ENCODE measurements around the gene GLB1L2. TPM values are rescaled to one million over a fixed set of nuclear protein-coding genes. Genes with fewer than 3 reads are reported as not detected.

The GLB1L2 gene
- total and polyA plus RNA-seq, 3 donors from 2014 or later = 18.5 to 29.9 (median 29.1) TPM

- Histone ChIP-seq H3K4me3 (no peak overlapping the region), H3K27ac (no peak overlapping the region), H3K27me3 (no peaks in the 10 kb centered on the region), H3K9me3 (no peaks in the 10 kb centered on the region), H3K36me3 (ENCODE audit: low read depth, missing control alignments) (no peaks in the 10 kb centered on the region), H3K4me1 (no peaks in the 10 kb centered on the region)
- intact Hi-C loops (cut with DNase I; ENCODE audit: low total_unique reads) = no loop called here
- DNase-seq = no peak
- TF ChIP-seq POLR2A (IDR thresholded peaks at IDR 0.05) = no peak
- 81 to 97% methylated on average over 6 to 13 of the region's 13 CpGs for WGBS, 2 donors
Observed at GRCh38 chr11:134398644-134399292, 67.0 kb downstream of the GLB1L2 start.

- intact Hi-C loops (cut with DNase I; ENCODE audit: low total_unique reads) = no loop called here
- 87 to 93% methylated on average over 2 to 8 of the region's 8 CpGs for WGBS, 2 donors
- H3K27ac ChIP-seq = no peak overlapping the region
- no peak overlapping the region for H3K4me3 ChIP-seq
- H3K36me3 ChIP-seq (ENCODE audit: low read depth, missing control alignments) = no peaks in the 10 kb centered on the region
- no peaks in the 10 kb centered on the region for H3K9me3 ChIP-seq
- TF ChIP-seq CTCF (IDR thresholded peaks at IDR 0.05) (no peak), POLR2A (IDR thresholded peaks at IDR 0.05) (no peak)
- no peaks in the 10 kb centered on the region for H3K27me3 ChIP-seq
- no peak for DNase-seq
- H3K4me1 ChIP-seq = no peaks in the 10 kb centered on the region
Observed at GRCh38 chr11:134399293-134399654, 67.5 kb downstream of the GLB1L2 start.

- Histone ChIP-seq H3K4me3 (no peak overlapping the region), H3K4me1 (no peaks in the 10 kb centered on the region), H3K27ac (no peak overlapping the region), H3K36me3 (ENCODE audit: low read depth, missing control alignments) (no peaks in the 10 kb centered on the region), H3K27me3 (no peaks in the 10 kb centered on the region), H3K9me3 (no peaks in the 10 kb centered on the region)
- WGBS, 2 donors = 85 to 87% methylated on average over 7 of the region's 7 CpGs
- intact Hi-C loops (cut with DNase I; ENCODE audit: low total_unique reads) = no loop called here
- DNase-seq = no peak
- TF ChIP-seq CTCF (IDR thresholded peaks at IDR 0.05) (no peak), POLR2A (IDR thresholded peaks at IDR 0.05) (no peak)
Observed at GRCh38 chr11:134399996-134400395, 68.2 kb downstream of the GLB1L2 start.

GRCh38 chr11:134401825-134402809 is 70.3 kb downstream of the GLB1L2 start:
- TF ChIP-seq CTCF (IDR thresholded peaks at IDR 0.05) (no peak), POLR2A (IDR thresholded peaks at IDR 0.05) (no peak)

GRCh38 chr11:134402910-134403309 is 71.1 kb downstream of the GLB1L2 start:
- intact Hi-C loops (cut with DNase I; ENCODE audit: low total_unique reads) = no loop called here
- H3K4me1 ChIP-seq = no peaks in the 10 kb centered on the region
- H3K4me3 ChIP-seq = no peak overlapping the region
- H3K9me3 ChIP-seq = no peaks in the 10 kb centered on the region
- no peak for DNase-seq
- no peaks in the 10 kb centered on the region for H3K27me3 ChIP-seq
- no peaks in the 10 kb centered on the region for H3K36me3 ChIP-seq (ENCODE audit: low read depth, missing control alignments)
- 91 to 92% methylated on average over 4 to 12 of the region's 12 CpGs for WGBS, 2 donors
- H3K27ac ChIP-seq = no peak overlapping the region
- TF ChIP-seq CTCF (IDR thresholded peaks at IDR 0.05) (no peak), POLR2A (IDR thresholded peaks at IDR 0.05) (no peak)

More at GRCh38 chr11:134401825-134402809, 70.3 kb downstream of the GLB1L2 start:
- H3K27ac ChIP-seq = no peak overlapping the region
- intact Hi-C loops (cut with DNase I; ENCODE audit: low total_unique reads) = no loop called here
- H3K9me3 ChIP-seq = no peaks in the 10 kb centered on the region
- 83 to 84% methylated on average over 13 to 19 of the region's 19 CpGs for WGBS, 2 donors
- no peaks in the 10 kb centered on the region for H3K27me3 ChIP-seq
- no peak overlapping the region for H3K4me3 ChIP-seq
- DNase-seq = no peak
- H3K4me1 ChIP-seq = no peaks in the 10 kb centered on the region
- no peaks in the 10 kb centered on the region for H3K36me3 ChIP-seq (ENCODE audit: low read depth, missing control alignments)

Data from testis (tissue), 3 donors.